PC-9 (cell line): ENCODE measurements around the gene F2.

Source experiments
- EZH2 ChIP-seq: fragments of 200-600 bp; sonication (generic); IDR thresholded peaks from 2 replicates; pipeline ENCODE4 v1.8.0; 2017; ENCODE audit warnings: antibody characterized with exemption, low read depth
- TF ChIP-seq, protein P1 (sequence below): fragments of 200-600 bp; sonication (generic); conservative IDR thresholded peaks from 2 replicates; pipeline ENCODE4 v1.6.1; 2017; ENCODE audit warnings: mixed run types, antibody characterized with exemption, mild to moderate bottlenecking, moderate library complexity

DNA sequence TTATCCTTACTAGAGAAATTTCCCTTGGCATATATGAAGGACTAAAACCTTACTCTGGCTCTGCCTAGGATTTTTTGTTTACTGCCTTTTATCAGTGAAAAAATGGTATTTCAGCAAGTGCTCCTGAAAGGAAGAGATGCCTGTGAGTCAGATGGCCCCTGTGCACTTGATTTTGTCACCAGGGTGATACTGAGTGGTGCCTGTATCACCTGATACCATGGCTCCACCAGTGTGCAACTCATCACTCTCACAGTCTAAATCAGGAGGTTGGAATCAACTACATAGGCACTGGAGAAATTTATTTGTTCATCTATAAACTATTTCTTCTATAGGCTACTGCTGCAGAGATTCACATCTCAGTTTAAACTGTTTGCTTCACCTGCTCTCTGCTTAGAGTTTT, 43.2 kb downstream of the F2 start:
- TF ChIP-seq, protein P1, sequence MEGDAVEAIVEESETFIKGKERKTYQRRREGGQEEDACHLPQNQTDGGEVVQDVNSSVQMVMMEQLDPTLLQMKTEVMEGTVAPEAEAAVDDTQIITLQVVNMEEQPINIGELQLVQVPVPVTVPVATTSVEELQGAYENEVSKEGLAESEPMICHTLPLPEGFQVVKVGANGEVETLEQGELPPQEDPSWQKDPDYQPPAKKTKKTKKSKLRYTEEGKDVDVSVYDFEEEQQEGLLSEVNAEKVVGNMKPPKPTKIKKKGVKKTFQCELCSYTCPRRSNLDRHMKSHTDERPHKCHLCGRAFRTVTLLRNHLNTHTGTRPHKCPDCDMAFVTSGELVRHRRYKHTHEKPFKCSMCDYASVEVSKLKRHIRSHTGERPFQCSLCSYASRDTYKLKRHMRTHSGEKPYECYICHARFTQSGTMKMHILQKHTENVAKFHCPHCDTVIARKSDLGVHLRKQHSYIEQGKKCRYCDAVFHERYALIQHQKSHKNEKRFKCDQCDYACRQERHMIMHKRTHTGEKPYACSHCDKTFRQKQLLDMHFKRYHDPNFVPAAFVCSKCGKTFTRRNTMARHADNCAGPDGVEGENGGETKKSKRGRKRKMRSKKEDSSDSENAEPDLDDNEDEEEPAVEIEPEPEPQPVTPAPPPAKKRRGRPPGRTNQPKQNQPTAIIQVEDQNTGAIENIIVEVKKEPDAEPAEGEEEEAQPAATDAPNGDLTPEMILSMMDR: no peak
- no peak for TF ChIP-seq EZH2
